Right hindlimb (tissue), 1 donor: ENCODE data around the gene HS3ST3A1.

Experiments
- DNase-seq: peaks from one replicate; pipeline ENCODE4 v3.0.0-alpha.2; 2018

HS3ST3A1 gene

GRCh38 chr17:13597723-13598347 lies 3.9 kb downstream of the HS3ST3A1 start:
- DNase-seq: peak; percentile 49

GRCh38 chr17:13596241-13596923 lies 5.3 kb downstream of the HS3ST3A1 start:
- peak; percentile 50 for DNase-seq

- no peak for DNase-seq
Observed at GRCh38 chr17:13595599-13595899, 6.2 kb downstream of the HS3ST3A1 start.

GRCh38 chr17:13594762-13595598 lies 6.7 kb downstream of the HS3ST3A1 start:
- peak; percentile 85 for DNase-seq

- DNase-seq: no peak
Observed at GRCh38 chr17:13594310-13594709, 7.4 kb downstream of the HS3ST3A1 start.

DNA sequence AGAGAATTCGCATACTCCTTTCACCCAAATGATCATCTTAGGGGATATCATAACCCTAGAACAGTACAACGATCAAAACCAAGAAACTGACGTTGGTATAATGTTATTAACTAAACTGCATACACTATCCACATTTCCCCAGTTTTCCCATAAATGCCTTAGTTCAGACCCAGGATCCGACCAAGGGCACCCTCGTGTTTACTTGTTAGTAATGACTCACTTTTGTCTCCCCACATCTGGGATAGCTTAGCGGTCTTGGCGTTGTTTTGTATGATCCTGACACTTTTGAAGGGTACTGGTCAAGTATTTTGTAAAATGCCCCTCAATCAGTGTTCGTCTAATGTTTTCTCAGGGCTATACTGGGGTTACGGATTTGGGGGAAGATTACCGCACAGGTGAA lies 8.0 kb downstream of the HS3ST3A1 start:
- no peak for DNase-seq

DNA sequence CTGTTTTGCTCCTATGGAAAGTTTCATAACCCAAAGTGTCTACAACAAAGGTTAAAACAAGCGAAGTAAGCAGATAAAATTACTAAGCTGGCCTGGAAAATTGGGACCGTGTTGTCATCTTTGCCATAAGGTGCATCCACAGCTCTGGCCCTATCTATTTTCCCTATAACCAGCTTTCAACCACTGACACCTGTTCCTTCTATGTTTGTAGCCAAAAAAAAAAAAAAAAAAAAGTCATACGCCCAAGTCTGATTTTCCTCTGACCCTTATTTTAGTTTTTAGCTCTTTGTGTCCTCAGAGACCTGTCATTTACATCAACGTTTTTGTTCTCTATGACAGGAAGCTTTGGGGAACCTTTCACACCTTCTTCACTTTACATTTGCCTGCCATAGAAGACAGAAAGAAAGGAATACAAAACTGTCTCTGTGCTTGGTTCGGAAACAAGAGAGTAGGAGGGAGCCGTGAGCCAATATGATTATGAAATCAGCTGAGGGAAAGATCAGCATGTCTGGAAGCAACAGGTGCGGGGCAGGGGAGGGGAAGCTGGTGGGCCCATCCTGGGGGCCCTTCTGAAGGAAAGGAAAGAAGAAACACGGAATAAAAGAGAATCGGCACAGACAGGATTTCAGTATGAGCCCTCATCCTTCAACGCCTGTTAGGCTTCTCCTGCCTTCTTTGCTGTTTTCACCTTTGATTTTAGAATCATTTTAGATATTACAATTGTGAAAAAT lies 8.5 kb downstream of the HS3ST3A1 start:
- no peak for DNase-seq

DNA sequence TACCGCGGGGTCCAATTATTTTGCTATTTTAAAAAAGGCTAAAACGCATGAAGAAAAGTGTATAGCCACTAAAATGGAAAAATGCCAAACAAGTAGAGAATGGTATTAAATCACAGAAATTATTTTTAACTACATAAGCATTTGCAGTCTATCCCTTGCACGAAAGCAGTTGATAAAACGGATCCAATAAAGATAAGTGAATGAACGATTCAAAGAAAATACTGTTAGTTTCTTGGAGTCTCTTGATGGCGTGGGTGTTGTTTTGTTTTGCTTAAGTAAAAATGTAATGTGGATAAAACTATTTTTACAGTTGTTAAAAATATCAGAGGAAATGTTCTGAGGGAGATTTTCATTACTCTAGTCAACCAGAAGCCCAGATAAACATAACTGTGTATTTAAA lies 9.3 kb downstream of the HS3ST3A1 start:
- DNase-seq: no peak

DNA sequence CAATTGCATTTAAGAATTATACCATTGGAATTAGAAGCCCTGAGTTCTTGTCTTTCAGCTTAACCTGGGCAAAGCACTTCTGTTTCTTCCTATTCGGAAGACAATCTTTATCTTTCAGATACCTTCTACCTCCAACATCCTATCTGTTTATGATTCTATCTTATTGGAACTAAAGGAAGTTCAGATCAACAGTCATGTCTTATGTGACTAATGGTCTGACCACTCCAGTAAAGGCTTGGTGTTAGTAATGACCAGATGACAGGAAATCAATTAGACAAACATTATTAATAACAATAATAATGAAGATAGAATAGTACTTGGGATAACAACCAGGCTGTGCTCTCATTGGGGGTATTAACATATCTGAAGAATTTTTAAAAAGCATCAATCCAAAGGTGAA lies 11.3 kb downstream of the HS3ST3A1 start:
- no peak for DNase-seq

DNA sequence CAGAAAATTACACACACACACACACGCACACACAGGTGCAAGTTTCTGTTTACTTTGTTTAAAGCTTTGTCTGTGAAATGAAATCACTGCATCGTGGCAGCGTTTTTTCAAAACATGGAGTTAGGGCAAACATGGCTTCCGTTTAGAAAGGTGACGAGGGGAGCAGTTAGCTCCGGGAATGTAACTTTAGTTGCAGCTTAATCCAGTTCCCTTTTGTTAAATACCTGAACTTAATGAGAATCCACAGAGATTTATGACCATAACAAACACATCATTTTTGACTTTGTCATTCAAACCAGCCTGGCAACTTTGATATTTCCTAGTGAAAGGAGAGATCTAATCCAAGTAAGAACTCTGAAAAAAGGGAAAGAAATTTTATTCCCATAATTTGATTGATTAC lies 12.1 kb downstream of the HS3ST3A1 start:
- no peak for DNase-seq

DNA sequence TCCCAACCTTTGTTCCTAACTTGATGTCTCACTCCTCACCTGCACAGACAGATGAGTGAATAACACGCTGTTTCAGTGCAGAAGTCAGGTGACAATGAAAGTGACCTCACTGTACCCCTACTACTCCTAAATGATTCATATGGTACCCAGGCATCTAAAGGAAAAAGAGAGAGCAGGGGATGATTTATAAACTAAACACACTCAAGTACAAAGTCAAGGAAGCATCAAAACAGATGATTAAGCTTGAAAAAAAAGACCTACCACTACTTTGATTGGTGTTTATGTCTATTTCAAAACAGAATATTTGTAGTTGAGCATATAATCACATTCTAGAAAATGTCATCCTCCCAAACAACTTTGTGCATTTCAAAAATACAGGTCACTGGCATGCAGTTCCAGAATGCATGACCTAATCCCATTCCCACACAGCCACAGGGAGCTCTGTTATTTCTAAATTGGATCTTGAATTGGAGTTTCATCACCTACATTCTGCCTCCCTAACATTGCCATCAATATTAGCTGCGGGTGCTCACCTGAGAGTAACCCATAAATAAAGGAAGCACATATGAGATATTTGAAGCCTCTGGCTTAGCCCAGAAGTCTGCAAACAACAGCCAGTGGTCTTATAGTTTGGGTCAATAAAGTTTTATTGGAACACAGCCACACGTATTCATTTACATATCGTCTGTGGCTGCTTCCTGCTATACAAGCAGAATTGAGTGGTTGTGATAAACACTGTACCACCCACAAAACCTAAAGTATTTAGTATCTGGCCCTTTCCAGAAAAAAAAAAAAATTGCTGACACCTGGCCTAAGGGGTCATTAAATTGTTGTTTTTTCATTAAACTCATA lies 14.0 kb downstream of the HS3ST3A1 start:
- DNase-seq: no peak

GRCh38 chr17:13584701-13585080 lies 17.0 kb downstream of the HS3ST3A1 start:
- no peak for DNase-seq

GRCh38 chr17:13583996-13584700 lies 17.6 kb downstream of the HS3ST3A1 start:
- DNase-seq: no peak

DNA sequence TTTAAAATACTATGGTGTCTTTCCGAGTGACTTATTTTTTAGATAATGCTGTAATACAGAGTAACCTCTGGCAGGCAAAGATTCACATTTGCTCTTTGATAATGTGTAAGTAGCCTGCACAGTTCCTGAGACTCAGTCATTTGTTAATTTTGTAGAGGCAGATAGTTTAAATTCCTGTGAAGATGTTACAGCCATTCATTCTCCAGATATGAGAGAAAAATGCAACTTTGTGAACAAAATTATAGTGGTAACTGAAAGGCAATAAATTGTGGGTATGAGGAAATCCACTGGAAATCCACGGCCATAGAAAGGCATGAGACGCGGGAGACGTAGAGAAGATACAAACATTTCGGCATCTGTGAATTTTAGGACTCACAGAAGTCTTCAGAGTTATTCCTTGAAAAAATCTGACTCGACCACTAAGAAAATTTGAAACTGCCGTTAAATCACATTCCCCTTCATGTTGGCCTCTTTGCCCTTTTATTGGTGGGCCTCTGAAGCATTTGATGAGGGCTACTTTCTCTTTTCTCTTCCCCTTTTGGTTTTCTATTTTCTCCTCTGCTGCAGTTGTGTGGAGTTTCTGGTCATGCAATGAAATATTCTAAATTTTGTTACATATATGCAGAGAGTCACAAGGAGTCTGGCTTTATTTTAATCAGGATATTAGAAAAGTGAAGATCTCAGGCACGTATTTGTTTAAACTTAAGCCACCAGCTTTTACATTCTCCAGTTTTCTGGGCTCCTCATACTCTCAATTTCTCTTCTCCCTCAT lies 18.8 kb downstream of the HS3ST3A1 start:
- no peak for DNase-seq

DNA sequence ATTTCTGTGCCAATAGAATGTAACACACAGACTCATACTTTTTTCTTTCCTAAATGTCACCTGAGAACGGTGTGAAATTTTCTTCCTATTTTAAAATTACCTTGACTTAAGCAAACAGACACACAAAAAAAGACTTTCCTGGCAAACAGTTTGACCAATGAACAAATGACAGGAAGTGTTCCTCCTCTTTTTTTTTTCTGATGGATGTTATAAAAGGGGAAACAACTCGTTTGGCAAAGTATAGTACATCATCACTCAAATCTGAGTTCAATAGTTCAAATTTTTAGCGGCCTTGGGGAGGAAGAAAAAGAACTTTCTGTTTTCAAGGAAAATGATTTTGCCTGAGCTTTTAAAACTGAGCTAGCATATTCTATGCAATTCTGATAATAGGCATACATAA lies 19.8 kb downstream of the HS3ST3A1 start:
- DNase-seq: no peak

GRCh38 chr17:13580790-13581189 lies 20.9 kb downstream of the HS3ST3A1 start:
- no peak for DNase-seq

DNA sequence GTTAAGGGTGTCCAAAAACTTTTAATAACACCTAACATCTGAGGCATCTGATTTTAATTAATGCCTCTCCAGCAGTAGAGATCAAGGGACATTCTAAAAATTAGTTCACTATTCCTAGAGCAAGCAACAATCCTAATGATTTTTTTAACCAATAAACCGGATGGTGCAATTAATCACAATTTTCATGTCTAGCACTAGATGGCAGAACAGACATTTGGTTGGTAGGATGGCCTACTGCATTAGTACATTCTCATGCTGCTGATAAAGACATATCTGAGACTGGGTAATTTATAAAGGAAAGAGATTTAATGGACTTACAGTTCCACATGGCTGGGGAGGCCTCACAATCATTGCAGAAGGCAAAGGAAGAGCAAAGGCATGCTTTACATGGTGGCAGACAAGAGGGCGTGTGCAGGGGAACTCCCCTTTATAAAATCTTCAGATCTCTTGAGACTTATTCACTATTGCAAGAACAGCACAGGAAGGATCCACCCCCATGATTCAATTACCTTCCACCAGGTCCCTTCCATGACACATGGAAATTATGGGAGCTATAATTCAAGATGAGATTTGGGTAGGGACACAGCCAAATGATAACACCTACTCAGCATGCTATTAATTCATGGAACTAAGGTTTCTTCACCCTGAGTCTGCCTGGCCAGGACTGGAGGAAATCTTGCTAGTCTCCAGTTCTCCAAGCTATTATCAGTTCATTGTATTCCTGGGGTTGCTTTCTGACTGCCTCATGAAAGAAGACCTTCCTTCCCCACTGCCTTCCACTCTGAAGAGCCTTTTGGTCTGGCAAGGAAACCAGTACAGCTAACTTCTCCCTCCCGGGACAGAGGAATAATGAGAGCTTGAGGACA lies 24.8 kb downstream of the HS3ST3A1 start:
- DNase-seq: no peak

DNA sequence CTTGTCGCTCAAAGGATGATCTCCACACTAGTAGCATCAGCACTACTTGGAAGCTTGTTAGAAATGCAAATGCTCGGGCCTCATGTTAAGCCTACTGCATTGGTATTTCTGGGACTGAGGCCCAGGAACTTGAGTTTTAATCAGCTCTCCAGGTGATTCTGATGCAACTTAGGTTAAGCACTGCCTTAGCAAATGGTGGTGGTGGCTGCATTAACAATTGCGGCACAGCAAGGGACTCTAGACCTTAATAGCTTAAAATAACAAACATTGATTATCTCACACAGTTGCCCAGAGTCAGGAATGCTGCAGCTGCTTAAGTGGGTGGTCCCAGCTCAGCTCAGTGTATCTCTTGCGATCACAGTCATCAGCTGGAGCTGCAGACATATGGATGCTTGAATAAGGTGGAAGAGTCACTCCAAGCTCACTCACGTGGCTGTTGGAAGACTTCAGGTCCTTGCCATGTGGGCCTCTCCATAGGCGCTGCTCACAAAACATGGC lies 25.8 kb downstream of the HS3ST3A1 start:
- DNase-seq: no peak

DNA sequence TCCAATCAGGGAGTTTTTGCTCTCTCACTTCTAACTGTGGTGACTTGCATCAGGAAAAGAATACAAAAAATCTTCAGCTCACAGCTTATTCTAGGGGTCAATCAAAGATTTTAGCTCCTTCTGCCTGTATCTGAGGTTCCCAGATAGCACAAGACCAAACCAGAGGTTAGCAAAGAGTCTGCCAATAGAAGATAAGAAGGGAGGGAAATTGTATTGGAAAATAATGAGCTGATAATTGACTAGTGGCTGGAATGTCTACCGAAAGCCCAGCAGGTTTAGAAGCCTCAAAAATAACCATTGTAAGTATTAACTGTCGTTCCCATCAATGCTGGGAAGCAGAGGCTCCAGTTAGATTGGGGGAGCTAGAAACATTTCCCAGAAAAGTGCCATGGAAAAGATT lies 26.3 kb downstream of the HS3ST3A1 start:
- no peak for DNase-seq

DNA sequence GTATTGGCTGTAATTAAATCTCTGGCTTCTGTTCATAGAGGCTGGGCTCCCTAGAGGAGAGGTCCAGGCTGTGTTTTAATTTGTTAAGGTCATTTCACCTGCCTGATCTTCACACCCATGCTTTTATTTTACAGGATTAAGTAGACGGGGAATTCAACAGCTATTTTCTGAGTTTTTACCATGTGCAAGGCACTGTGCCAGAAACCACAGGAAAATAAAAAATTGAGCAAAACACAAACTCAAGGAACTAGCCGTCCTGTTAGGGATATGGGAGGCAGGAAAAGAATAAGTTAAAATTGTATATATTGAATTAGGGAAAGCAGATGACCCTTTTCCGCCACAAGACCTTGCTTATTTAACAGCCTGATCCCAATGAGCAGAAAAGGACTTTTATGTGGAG lies 29.1 kb downstream of the HS3ST3A1 start:
- DNase-seq: no peak
